ENCODE measurements around the gene ZNF679.
A peak's percentile ranks its signal among the peaks of the same experiment; 100 is the strongest.
"Not testable (repeated sequence)": the region's sequence is repeated elsewhere in the genome, so short reads cannot be mapped to it uniquely, and the experiment has no call there.

Gene ZNF679

GRCh38 chr7:64310426-64310825 lies 82.2 kb downstream of the ZNF679 start:
- DNase-seq (ENCODE audit: low read depth), result no peak

DNA sequence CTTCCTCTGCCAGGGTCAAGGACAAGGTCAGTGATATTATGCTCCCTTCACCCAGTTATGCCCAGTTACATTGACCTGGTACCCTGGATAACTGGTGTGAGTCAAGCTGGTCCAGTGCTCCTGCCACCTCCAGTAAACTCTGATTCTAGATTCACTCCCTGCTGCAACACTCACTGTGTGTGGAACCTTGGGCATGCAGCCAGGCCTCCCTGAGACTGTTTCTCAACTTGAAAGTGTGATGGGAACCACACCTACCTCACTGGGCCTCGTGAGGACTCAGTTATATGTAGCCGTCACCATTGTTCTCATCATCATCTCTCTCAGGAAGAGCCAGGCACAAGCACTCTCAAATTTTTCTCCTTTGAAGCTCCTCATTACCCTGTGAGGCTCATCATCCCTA lies 84.6 kb downstream of the ZNF679 start:
- no peak for DNase-seq (ENCODE audit: low read depth)

DNA sequence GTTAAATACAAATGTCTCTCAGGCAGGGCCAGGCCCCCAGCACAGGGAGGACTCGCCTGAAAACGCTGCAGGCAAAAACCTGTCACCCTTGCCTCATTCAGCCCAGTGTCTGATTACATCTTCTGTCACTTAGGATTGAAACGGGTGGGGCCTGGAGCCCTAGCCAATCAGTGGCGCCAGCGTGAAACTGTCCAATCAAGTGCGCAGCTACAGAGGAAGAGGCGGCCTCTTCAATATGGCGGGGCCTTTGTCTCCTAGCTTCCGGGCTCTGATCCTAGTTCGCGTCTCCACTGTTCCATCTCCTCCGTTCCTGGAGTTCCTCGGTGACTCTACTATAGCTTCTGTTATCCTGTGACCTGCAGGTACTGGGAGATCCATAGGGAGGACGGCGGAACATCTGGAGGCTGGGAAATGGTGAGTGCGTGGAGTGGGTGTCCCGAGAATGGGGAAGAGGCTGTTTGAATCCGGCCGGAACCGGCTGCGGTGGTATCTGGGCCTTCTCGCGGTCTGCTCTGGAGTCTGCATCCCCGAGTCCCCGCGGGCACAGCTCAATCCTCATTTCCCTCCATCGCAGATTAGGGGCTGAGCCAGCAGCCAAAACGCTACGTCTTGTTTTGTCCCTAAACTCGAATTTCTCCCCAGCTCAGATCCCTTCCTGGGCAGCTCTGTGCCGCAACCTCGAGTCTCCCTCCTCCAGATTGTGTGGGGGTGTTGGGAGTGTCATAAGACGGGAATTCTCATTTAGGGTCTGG lies 85.6 kb downstream of the ZNF679 start, which contains the start of gene ZNF736:
ZNF736 (plus strand) TSS at position 222 of the 752 bp plus-strand sequence; CDS start at position 412, 190 bp downstream.
- peak; percentile 55 for DNase-seq (ENCODE audit: low read depth)

DNA sequence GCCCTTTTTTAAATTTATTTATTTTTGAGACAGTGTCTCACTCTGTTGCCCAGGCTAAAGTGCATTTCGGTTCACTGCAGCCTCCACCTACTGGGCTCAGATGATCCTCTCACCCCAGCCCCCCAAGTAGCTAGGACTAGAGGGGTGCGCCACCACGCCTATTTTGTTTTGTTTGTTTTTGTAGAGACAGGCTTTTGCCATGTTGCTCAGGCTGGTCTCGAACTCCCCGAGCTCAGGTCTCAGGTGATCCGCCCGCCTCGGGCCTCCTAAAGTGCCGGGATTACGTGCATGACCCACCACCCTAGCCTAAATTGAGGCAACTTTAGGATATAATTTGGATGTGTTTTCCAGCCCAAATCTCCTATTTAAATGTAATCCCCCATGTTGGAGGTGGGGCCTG lies 86.3 kb downstream of the ZNF679 start:
- DNase-seq (ENCODE audit: low read depth), result no peak

DNA sequence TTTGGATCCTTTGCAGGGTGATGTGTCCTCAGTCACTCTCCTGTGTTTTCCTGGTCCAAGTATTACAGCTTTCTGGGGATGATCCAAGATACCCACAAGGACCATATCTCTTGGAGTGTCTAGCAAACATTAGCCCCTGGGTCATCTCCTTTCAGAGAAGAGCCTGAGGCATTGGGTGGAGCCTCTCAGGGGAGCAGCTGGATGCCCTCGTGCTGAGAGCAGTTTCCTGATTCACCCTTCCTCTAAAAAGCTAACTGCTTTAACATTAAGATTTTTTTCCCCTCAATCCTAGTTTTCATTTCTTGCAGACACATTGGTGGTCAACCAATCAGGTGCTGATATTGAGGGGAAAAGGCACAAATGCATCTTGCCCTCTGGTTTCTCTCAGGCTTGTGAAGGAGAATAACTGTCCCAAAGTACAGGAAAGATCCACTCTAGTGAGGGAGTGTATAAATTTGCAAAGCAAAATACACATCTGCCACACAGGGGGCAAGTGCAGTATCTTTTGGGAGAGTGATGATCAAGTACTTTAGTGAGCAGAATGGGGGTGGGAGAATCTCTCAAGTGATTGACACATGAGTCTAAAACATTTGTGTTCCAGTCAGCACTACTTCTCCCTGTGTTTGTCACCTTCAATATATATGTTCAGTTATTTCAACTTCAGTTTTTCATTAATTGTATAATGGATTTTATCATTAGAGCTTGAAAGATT lies 87.9 kb downstream of the ZNF679 start:
- DNase-seq (ENCODE audit: low read depth), result not testable (repeated sequence)
